Lower leg skin (tissue), 4 donors: ENCODE results near the gene ZFP36L1. TPM values are rescaled to one million over a fixed set of nuclear protein-coding genes. Genes with fewer than 3 reads are reported as not detected.

ENCODE experiments used
- DNase-seq, 2 donors: peaks; one replicate each; pipeline ENCODE4 v3.0.0-alpha.2; 2019; ENCODE audit warnings: low spot score in 2 of 2
- H3K4me3 ChIP-seq: fragments of 200-600 bp; sonication (generic); 2 replicates; pipeline ENCODE4 v1.5.1; 2017; ENCODE audit warnings: mild to moderate bottlenecking, low read depth; ENCODE audit not compliant: poor library complexity, severe bottlenecking
- WGBS, 2 donors: methylation state at CpG; one replicate each; pipeline ENCODE4 v1.1.5; 2018; 5-methylcytosine and 5-hydroxymethylcytosine counted together
- intact Hi-C: fragments of 100-400 bp; cut with DNase I; formaldehyde crosslinking; loops from one replicate; pipeline ENCODE4 v1.15.0; 2023; ENCODE audit warnings: low total_unique reads
- total RNA-seq, 4 donors: library from RNA; depleted of rRNA; stranded (reverse); fragments of >200 nt; gene quantifications; one replicate each; pipeline ENCODE4 v1.1.0, GENCODE V29; 2016
- TF ChIP-seq, protein P1 (sequence below), 3 donors: fragments of 450-650 bp; IDR thresholded peaks; one replicate each; pipeline ENCODE4 v1.5.1; 2016; ENCODE audit warnings: antibody characterized with exemption in 3 of 3, mild to moderate bottlenecking in 3 of 3, moderate library complexity in 2 of 3

Gene ZFP36L1
- total RNA-seq, 4 donors from 2014 or later, result 466 to 2,618 (median 922) TPM

DNA sequence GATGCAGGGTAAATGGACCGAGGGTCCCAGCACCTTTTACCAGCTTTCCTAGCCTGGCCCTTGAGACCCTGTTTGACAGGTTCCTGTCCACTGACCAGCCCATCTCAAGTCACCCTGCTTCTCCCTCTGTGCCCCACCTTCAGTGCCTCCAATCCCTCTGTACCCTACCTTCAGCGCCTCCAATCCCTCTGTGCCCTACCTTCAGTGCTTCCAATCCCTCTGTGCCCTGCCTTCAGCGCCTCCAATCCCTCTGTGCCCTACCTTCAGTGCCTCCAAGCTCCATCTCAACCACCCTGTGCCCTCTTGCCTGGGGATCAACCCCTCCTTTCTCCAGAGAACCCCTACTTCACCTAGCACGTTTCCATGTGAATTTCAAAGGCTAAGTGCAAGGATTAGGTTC, 54.3 kb downstream of the ZFP36L1 start:
- 96 to 97% methylated on average over 4 of the region's 4 CpGs for WGBS, 2 donors
- DNase-seq, result no peak
- no peak overlapping the region for H3K4me3 ChIP-seq
- intact Hi-C loops, result no loop called here
- TF ChIP-seq, protein P1, sequence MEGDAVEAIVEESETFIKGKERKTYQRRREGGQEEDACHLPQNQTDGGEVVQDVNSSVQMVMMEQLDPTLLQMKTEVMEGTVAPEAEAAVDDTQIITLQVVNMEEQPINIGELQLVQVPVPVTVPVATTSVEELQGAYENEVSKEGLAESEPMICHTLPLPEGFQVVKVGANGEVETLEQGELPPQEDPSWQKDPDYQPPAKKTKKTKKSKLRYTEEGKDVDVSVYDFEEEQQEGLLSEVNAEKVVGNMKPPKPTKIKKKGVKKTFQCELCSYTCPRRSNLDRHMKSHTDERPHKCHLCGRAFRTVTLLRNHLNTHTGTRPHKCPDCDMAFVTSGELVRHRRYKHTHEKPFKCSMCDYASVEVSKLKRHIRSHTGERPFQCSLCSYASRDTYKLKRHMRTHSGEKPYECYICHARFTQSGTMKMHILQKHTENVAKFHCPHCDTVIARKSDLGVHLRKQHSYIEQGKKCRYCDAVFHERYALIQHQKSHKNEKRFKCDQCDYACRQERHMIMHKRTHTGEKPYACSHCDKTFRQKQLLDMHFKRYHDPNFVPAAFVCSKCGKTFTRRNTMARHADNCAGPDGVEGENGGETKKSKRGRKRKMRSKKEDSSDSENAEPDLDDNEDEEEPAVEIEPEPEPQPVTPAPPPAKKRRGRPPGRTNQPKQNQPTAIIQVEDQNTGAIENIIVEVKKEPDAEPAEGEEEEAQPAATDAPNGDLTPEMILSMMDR (IDR thresholded peaks at IDR 0.05), result no peak

Other genes starting within 250 kb of the ZFP36L1 start
- 100 to 1,000 TPM in 2 of 4 donors, 10 to 100 TPM in 2; 31.9 to 111 (median 76.1) TPM for gene ACTN1, start 186.2 kb upstream of the ZFP36L1 start, total RNA-seq